CD4-positive, alpha-beta memory T cell (primary cell): Measurements from ENCODE around the gene FANCC. TPM values are rescaled to one million over a fixed set of nuclear protein-coding genes. Genes with fewer than 3 reads are reported as not detected.

Source experiments
- CTCF ChIA-PET: fragments of 350-600 bp; sonication (Branson Sonifier 250); formaldehyde crosslinking; loops from one replicate; lab custom pipeline; 2021; ENCODE audit warnings: inconsistent platforms; ENCODE audit not compliant: partially characterized antibody; lab: Charles Lee
- POLR2A ChIA-PET: fragments of 350-600 bp; sonication (Branson Sonifier 250); formaldehyde crosslinking; loops from one replicate; lab custom pipeline; 2021; ENCODE audit not compliant: partially characterized antibody; lab: Charles Lee
- DNase-seq, 5 donors: peaks; one replicate each; pipeline versions ENCODE4 v3.0.0 to v3.0.0-alpha.2; 2020 to 2022; ENCODE audit warnings: mixed read lengths in 1 of 5
- H3K27ac ChIP-seq: one replicate; pipeline ENCODE4 v1.7.0; 2013; ENCODE audit warnings: low read depth, low read length
- H3K27me3 ChIP-seq: 2 replicates; pipeline ENCODE4 v1.7.0; 2013; ENCODE audit warnings: mild to moderate bottlenecking, low read length, moderate library complexity; ENCODE audit not compliant: insufficient read depth
- H3K36me3 ChIP-seq: 2 replicates; pipeline ENCODE4 v1.7.0; 2013; ENCODE audit warnings: mild to moderate bottlenecking, low read length, moderate library complexity; ENCODE audit not compliant: insufficient read depth
- H3K4me1 ChIP-seq: 2 replicates; pipeline ENCODE4 v1.7.0; 2013; ENCODE audit warnings: mild to moderate bottlenecking, low read length, moderate library complexity; ENCODE audit not compliant: insufficient read depth
- H3K4me3 ChIP-seq, 2 donors: one replicate each; pipeline ENCODE4 v1.7.0; 2013; ENCODE audit warnings: low read length in 2 of 2, mild to moderate bottlenecking in 1 of 2
- H3K9me3 ChIP-seq, 2 donors: one replicate each; pipeline ENCODE4 v1.7.0; 2013; ENCODE audit warnings: low read length in 2 of 2, control low read depth in 1 of 2; ENCODE audit not compliant: control insufficient read depth in 1 of 2
- H3K27ac Mint-ChIP-seq, 7 donors: one replicate each; pipeline ENCODE4 v1.8.0; 2020 to 2021; ENCODE audit warnings: mixed read lengths in 7 of 7, mild to moderate bottlenecking in 6 of 7, inconsistent platforms in 3 of 7, moderate library complexity in 3 of 7
- H3K27me3 Mint-ChIP-seq, 2 donors: one replicate each; pipeline ENCODE4 v1.8.0; 2020 to 2021; ENCODE audit warnings: mixed read lengths in 2 of 2
- H3K36me3 Mint-ChIP-seq, 2 donors: one replicate each; pipeline ENCODE4 v1.8.0; 2020 to 2021; ENCODE audit warnings: mixed read lengths in 2 of 2, inconsistent platforms in 1 of 2, mild to moderate bottlenecking in 1 of 2
- H3K4me1 Mint-ChIP-seq, 4 donors: one replicate each; pipeline ENCODE4 v1.8.0; 2020 to 2021; ENCODE audit warnings: mixed read lengths in 4 of 4, mild to moderate bottlenecking in 1 of 4
- H3K4me3 Mint-ChIP-seq, 8 donors: one replicate each; pipeline ENCODE4 v1.8.0; 2020 to 2021; ENCODE audit warnings: mixed read lengths in 8 of 8, mild to moderate bottlenecking in 7 of 8, moderate library complexity in 6 of 8, inconsistent platforms in 3 of 8
- H3K9me3 Mint-ChIP-seq, 8 donors: one replicate each; pipeline ENCODE4 v1.8.0; 2020 to 2021; ENCODE audit warnings: mixed read lengths in 8 of 8, mild to moderate bottlenecking in 5 of 8, inconsistent platforms in 3 of 8, moderate library complexity in 1 of 8
- intact Hi-C: fragments of 100-400 bp; cut with micrococcal nuclease; formaldehyde crosslinking; loops from one replicate; pipeline ENCODE4 v1.15.1; 2023
- polyA plus RNA-seq, 2 donors: library from polyadenylated mRNA; unstranded; fragments of 300-500 nt; fragmentation: Illumina TruSeq; gene quantifications; one replicate each; pipeline ENCODE4 v1.2.3, GENCODE V29; 2021
- total RNA-seq, 2 experiments: library from RNA; stranded (reverse); gene quantifications; one replicate each; pipeline ENCODE4 v1.2.3, GENCODE V29; 2021

Gene FANCC
- total and polyA plus RNA-seq, 4 experiments from 2014 or later: 0.77 to 4.9 (median 3.6) TPM

DNA sequence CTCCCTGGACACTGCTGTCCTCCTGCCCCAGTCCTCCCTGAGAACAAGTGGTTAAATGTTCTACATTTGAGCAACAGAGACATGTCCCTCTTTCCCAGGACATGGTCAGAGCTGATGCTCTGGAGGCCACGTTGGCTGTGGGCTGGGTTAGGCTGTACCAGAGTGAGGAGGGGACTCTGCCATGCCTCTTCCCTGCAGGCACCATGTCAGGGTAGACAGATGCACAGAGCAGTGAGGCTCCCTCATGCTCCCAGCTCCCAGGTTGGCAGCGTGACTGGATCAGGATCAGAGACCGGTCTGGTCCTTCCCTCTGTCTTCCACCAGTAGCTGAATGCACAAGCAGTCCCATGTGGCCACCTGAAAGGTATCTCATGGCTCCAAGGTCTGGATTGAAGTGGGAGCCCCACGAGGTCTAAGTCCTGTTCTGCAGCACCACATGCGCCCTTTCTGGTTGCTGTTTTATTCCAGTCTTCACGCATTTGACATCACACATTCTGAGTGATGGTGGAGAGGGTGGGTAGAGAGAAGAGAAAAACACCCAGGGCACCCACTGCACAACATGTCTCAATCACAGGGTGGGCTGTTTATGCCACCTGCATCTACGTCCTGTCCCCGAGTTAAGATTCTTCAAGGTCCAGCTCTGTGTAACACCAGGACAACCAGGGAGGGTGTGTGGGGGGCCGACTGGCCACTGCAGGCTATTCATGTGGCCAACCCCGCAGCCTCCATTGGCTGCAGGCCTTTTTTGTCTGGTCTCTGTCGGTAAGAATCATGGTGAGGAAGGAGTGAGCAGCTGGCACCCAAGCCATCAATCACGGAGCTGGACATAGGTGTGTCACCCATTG lies 204.9 kb downstream of the FANCC start:
- DNase-seq: no peak
- Mint-ChIP-seq H3K4me1 (no peaks in the 10 kb centered on the region), H3K27ac (peak overlapping the region in 2 of 7 donors; percentile 58 to 75), H3K36me3 (peaks cover 0 to 6% of the 10 kb centered on the region in 2 donors), H3K27me3 (no peaks in the 10 kb centered on the region), H3K4me3 (no peak overlapping the region), H3K9me3 (peaks cover 0 to 2% (median 0%) of the 10 kb centered on the region in 8 donors)
- Histone ChIP-seq H3K36me3 (no peaks in the 10 kb centered on the region), H3K4me1 (no peaks in the 10 kb centered on the region), H3K9me3 (no peaks in the 10 kb centered on the region), H3K4me3 (no peak overlapping the region), H3K27ac (no peak overlapping the region), H3K27me3 (no peaks in the 10 kb centered on the region)
- CTCF ChIA-PET: interaction anchor here (1.5 kb wide), 1 partner anchor 444 kb away, joined by 3 read pairs; no protein-coding TSS in a partner anchor
- POLR2A ChIA-PET: no interaction called here
- intact Hi-C loops: no loop called here

DNA sequence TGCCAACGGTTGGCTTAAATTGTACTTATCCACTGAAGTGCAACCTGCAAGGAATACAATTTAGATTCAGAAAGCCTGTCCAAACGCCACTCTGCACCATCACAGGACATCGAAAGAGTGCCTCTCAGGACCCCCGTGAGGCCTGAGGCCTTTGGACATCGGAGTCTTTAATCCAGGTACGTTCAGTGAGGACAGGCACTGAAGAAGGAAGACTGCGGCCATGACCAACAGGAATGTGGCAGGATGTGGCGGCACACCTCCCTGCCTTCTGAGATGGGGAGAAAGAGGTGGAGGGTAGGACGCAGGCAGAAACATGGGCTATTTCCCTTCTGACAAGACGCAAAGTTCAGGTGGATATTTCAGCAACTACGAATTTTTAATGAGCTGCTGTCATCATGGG lies 205.8 kb downstream of the FANCC start:
- Mint-ChIP-seq H3K4me1 (no peaks in the 10 kb centered on the region), H3K36me3 (peaks cover 0 to 6% of the 10 kb centered on the region in 2 donors), H3K27ac (no peak overlapping the region), H3K9me3 (peaks cover 0 to 2% (median 0%) of the 10 kb centered on the region in 8 donors), H3K4me3 (no peak overlapping the region), H3K27me3 (no peaks in the 10 kb centered on the region)
- Histone ChIP-seq H3K27ac (no peak overlapping the region), H3K36me3 (no peaks in the 10 kb centered on the region), H3K4me3 (no peak overlapping the region), H3K27me3 (no peaks in the 10 kb centered on the region), H3K4me1 (no peaks in the 10 kb centered on the region), H3K9me3 (no peaks in the 10 kb centered on the region)
- POLR2A ChIA-PET: no interaction called here
- CTCF ChIA-PET: interaction anchor here (1.5 kb wide), 1 partner anchor 443 kb away, joined by 3 read pairs; no protein-coding TSS in a partner anchor
- intact Hi-C loops: no loop called here
- DNase-seq: no peak

DNA sequence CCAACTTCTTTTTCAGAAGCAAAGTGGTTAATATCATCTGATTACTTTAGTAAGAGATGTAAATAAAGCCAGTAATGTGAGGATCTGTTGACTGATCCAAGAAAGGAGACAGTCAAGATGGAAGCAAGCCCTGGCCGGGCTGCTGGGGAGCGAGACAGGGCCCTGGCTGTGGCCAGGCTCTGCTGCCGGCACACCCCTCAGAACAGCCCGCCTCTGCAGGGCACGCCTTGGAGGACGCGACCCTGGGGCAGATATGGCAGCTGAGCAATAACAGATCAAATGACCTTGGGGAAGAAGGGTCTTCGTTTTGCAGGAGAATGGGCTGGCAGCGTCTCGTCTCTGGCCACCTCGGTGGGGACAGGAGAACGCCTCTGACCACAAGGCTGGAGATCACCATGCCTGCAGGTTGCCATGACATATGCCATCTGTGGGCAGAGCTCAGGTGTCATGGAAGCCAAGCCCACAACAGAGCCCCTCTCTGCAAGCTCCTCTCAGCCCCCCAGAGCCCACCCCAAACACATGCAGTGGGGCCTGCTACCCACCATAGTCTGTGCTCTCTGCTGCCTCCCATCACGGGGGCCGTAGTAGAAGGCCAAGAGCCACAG lies 206.5 kb downstream of the FANCC start:
- ChIA-PET CTCF (interaction anchor here (1.3 kb wide), 1 partner anchor 21 kb away, joined by 4 read pairs; no protein-coding TSS in a partner anchor), POLR2A (no interaction called here)
- intact Hi-C loops: no loop called here
- Histone ChIP-seq H3K9me3 (no peaks in the 10 kb centered on the region), H3K36me3 (no peaks in the 10 kb centered on the region), H3K27ac (no peak overlapping the region), H3K4me3 (no peak overlapping the region), H3K4me1 (no peaks in the 10 kb centered on the region), H3K27me3 (no peaks in the 10 kb centered on the region)
- Mint-ChIP-seq H3K9me3 (peaks cover 0 to 2% (median 0%) of the 10 kb centered on the region in 8 donors), H3K36me3 (peaks cover 1 to 6% of the 10 kb centered on the region in 2 donors), H3K4me3 (no peak overlapping the region), H3K27me3 (no peaks in the 10 kb centered on the region), H3K27ac (no peak overlapping the region), H3K4me1 (no peaks in the 10 kb centered on the region)
- DNase-seq: no peak

DNA sequence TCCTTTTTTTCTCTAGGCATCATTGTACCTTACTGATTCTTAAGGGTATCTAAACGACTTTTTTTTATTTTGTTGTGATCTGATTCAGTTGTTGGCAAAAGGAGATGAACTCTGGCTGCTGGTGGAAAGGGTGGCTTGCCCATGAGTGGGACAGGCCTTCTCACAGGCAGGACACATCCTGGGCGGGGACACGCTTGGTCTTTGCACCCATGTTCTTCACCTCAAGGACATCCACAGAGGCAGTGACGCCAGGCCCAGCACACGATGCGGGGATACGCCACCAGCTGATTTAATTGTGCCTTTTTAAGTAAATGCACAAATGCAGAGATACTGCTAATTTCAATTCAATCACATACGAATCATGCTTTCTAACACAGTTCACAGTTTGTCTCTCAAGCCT lies 208.1 kb downstream of the FANCC start:
- Histone ChIP-seq H3K27me3 (no peaks in the 10 kb centered on the region), H3K4me1 (no peaks in the 10 kb centered on the region), H3K9me3 (no peaks in the 10 kb centered on the region), H3K36me3 (no peaks in the 10 kb centered on the region), H3K4me3 (no peak overlapping the region), H3K27ac (no peak overlapping the region)
- Mint-ChIP-seq H3K36me3 (peaks cover 2 to 6% of the 10 kb centered on the region in 2 donors), H3K27ac (no peak overlapping the region), H3K9me3 (peaks cover 0 to 2% (median 0%) of the 10 kb centered on the region in 8 donors), H3K4me3 (no peak overlapping the region), H3K27me3 (no peaks in the 10 kb centered on the region), H3K4me1 (no peaks in the 10 kb centered on the region)
- DNase-seq: no peak
- intact Hi-C loops: no loop called here
- ChIA-PET CTCF (interaction anchor here (1.3 kb wide), 2 partner anchors 17 to 22 kb away, joined by 4 read pairs; no protein-coding TSS in a partner anchor), POLR2A (no interaction called here)

DNA sequence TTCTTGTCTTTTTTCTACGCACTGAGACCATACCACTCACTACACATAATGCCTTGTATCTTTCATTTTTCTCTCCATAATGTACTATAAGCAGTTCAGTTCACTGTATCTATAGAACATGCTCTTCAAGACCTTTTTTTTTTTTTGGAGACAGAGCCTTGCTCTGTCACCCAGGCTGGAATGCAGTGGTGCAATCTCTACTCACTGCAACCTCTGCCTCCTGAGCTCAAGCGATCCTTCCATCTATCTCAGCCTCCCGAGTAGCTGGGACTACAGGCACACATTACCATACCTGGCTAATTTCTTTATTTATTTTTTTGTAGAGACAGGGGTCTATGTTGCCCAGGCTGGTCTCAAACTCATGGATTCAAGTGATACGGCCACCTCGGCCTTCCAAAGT lies 208.7 kb downstream of the FANCC start:
- H3K27me3 Mint-ChIP-seq: no peaks in the 10 kb centered on the region
- peaks cover 2 to 6% of the 10 kb centered on the region in 2 donors for H3K36me3 Mint-ChIP-seq
- H3K4me1 Mint-ChIP-seq: no peaks in the 10 kb centered on the region
- intact Hi-C loops: no loop called here
- DNase-seq: no peak
- no peaks in the 10 kb centered on the region for H3K36me3 ChIP-seq
- POLR2A ChIA-PET: no interaction called here
- no peaks in the 10 kb centered on the region for H3K9me3 ChIP-seq
- no peak overlapping the region for H3K4me3 Mint-ChIP-seq
- H3K27ac ChIP-seq: no peak overlapping the region
- H3K4me1 ChIP-seq: no peaks in the 10 kb centered on the region
- H3K9me3 Mint-ChIP-seq: peaks cover 0 to 2% (median 0%) of the 10 kb centered on the region in 8 donors
- H3K27ac Mint-ChIP-seq: no peak overlapping the region
- H3K27me3 ChIP-seq: no peaks in the 10 kb centered on the region
- CTCF ChIA-PET: no interaction called here
- no peak overlapping the region for H3K4me3 ChIP-seq

DNA sequence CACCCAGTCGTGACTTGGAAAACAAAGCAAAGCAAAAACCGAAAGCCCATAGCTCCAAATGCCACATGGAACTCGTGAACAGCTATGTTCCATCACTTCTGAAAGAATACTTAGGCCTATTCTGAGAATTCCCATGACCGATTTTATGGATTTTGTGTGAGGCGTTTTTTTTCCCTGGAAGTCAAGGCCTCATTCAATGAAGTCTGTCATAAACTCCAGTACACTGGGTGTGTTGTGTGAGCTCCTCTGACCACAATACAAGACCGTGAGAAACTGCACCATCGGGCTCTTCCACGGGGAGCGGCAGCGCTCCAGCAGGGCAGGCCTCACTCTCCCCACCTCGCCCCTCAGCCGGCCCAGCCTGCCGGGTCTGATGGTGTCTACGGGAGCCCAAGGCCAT lies 209.5 kb downstream of the FANCC start:
- POLR2A ChIA-PET: interaction anchor here (1.0 kb wide), 1 partner anchor 17 kb away, joined by 3 read pairs; no protein-coding TSS in a partner anchor
- Mint-ChIP-seq H3K36me3 (peaks cover 3 to 4% of the 10 kb centered on the region in 2 donors), H3K27ac (no peak overlapping the region), H3K4me3 (no peak overlapping the region), H3K9me3 (peaks cover 0 to 2% (median 0%) of the 10 kb centered on the region in 8 donors), H3K27me3 (no peaks in the 10 kb centered on the region), H3K4me1 (no peaks in the 10 kb centered on the region)
- H3K4me3 ChIP-seq: no peak overlapping the region
- no peak for DNase-seq
- CTCF ChIA-PET: no interaction called here
- H3K27me3 ChIP-seq: no peaks in the 10 kb centered on the region
- no peaks in the 10 kb centered on the region for H3K4me1 ChIP-seq
- H3K36me3 ChIP-seq: no peaks in the 10 kb centered on the region
- no peaks in the 10 kb centered on the region for H3K9me3 ChIP-seq
- no peak overlapping the region for H3K27ac ChIP-seq
- intact Hi-C loops: no loop called here
